Measurements from ENCODE around the gene IZUMO3.

DNA sequence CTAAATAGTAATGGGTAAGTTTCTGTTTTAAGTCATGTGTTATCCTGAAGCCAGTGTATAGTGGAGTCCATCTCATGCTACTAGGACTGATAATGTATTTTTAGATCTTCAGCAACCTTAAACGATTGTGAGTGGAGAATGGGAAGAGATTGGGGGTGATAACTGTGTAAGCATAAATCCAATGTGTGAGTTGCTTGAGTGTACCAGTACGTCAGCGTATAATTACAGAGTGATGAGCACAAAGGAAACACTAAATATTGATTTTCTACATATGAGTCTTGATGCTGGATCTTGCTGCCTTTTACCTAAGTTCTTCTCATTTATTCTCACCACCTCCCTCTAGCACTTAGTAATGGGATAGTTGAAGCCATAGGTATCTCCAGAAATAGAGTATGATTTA is 16.3 kb upstream of the IZUMO3 start:
- no peak for TF ChIP-seq CTCF (conservative IDR thresholded peaks at IDR 0.05 in 1 of 2, IDR thresholded peaks at IDR 0.05 in 1 of 2; ENCODE audit: extremely low read depth in 1 of 2, insufficient read depth in 1 of 2, low read depth in 1 of 2, low read length in 2 of 2)
- TF ChIP-seq EZH2 (IDR thresholded peaks at IDR 0.05; ENCODE audit: borderline replicate concordance, low read length), result no peak

All from mammary epithelial cell (primary cell).